ENCODE results near the gene FBXO45. TPM values are rescaled to one million over a fixed set of nuclear protein-coding genes. Genes with fewer than 3 reads are reported as not detected.
"Not testable (repeated sequence)": the region's sequence is repeated elsewhere in the genome, so short reads cannot be mapped to it uniquely, and the experiment has no call there.

FBXO45 gene
- total RNA-seq, 1 donor from 2014 or later, result 6.4 TPM

DNA sequence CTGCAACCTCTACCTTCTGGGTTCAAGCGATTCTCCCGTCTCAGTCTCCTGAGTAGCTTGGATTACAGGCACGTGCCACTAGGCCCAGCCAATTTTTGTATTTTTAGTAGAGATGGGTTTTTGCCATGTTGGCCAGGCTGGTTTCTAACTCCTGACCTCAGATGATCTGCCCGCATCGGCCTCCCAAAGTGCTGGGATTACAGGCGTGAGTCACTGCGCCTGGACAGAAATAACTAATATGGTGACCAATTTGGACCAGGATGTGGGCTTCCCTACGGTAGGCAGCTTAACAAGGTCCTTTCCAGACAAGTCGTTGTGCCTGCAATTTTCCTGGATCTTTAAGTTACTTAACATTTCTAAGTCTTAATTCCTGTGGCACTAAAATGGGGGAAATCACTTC, 14.9 kb upstream of the FBXO45 start:
- intact Hi-C loops (cut with DNase I), result no loop called here
- no peak for DNase-seq (ENCODE audit: low spot score)

DNA sequence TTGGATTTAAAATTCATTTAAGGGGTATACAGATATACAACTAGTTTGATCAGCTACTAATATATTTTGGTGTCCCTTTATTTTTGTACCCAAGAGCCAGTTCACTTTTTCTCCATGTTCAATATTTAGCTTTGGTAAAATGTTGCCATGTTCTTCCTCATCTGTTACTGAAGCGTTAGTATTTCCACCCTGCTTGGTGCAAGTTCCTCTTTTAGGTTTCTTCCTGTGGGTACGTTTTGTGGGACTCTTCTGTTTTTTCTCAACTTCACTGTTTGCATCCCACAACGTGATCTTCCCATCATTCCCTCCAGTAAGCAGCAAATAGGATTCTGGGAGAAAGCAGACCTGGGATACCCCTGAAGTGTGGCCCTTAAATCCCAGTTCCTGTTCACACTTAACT, 14.3 kb upstream of the FBXO45 start:
- intact Hi-C loops (cut with DNase I), result no loop called here
- no peak for DNase-seq (ENCODE audit: low spot score)

DNA sequence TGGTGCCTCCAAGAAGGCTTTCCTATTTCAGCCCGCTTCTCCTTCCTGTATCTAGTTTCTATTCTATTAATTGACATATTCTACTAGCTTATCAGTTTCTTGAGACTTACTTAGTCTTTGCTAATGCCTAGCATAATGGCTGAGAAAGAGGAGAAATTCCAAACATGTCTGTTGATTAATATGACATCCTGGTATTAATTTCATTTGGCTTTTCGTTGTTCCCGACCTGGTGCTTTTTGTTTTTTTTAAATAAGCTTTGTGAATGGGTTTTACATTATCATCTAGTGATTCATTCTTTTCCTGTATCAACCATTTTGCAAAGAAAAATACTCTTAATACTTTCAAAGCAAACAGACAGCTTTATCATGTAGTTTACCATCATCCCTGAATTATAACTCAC, 13.2 kb upstream of the FBXO45 start:
- intact Hi-C loops (cut with DNase I), result no loop called here
- no peak for DNase-seq (ENCODE audit: low spot score)

DNA sequence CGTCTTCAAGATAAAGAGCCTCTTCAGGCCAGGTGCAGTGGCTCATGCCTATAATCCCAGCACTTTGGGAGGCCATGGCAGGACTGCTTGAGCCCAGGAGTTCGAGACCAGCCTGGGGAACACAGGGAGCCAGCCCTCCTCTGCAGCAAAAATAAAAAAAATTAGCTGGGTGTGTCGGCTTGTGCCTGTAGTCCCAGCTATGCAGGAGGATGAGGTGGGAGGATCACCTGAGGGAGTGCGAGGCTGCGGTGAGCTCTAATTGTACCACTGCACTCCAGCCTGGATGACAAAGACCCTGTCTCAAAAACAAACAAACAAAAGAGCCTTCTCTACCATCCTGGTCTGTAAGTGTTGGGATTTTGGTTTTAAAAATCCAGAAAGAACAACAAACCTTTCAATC, 11.2 kb upstream of the FBXO45 start:
- intact Hi-C loops (cut with DNase I), result no loop called here
- no peak for DNase-seq (ENCODE audit: low spot score)

DNA sequence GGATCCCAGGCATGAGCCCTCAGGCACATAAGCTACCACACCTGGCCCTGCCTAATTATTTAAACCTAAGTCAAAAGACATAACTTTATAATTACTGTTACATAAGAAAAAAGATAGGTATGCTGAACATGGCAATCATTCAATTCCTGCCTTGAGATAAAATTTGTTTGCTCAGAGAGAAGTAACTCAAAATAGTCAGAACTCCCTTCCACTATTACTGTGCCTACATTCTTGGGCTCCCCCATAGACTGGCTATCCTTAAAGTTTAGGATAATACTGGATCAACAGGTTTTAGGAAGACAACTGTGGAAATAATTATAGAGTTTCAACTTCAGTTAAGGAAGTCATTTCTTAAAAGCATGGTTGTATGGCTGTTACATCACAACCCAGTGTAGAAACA, 10.0 kb upstream of the FBXO45 start:
- DNase-seq (ENCODE audit: low spot score), result no peak
- intact Hi-C loops (cut with DNase I), result no loop called here

DNA sequence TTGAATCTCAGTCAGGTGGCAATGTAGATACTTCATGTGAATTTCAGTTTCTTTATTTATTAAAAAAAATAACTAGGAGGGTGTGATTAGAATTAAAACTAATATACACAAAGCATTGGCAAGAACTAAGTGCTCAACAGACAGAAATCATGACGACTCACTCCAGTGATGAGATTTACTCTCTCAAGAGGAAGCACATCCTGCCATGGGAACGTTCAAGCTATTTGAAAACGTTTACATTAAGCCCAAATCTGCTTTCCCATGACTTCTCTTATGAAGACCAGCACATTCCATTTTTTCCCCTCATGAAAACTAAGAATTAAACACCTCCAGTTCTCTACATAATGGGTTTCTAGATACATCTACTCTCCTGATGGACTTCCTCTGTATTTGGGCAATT, 8.6 kb upstream of the FBXO45 start:
- intact Hi-C loops (cut with DNase I), result no loop called here

DNA sequence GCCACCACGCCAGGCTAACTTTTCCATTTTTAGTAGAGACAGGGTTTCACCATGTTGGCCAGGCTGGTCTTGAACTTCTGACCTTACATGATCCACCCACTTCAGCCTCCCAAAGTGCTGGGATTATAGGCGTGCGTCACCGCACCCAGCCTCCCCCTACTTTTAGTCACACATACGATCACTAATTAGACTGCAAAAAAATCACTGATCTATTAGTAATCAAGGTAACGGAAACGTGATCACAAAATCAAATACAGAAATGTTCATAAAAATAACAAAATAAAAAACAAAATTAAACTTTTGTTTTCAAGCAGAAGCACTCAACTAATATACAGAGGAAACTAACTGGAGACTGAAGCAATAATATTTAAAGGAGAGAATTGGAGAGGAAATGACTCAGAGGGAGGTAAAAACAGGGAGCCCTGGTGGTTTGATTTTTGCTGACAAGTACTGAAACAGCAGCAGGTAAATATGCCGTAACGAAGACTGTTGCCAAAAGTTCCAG, 4.7 kb upstream of the FBXO45 start:
- intact Hi-C loops (cut with DNase I), result no loop called here
- DNase-seq (ENCODE audit: low spot score), result no peak

More for the DNA sequence above, 8.6 kb upstream of the FBXO45 start:
- no peak for DNase-seq (ENCODE audit: low spot score)

DNA sequence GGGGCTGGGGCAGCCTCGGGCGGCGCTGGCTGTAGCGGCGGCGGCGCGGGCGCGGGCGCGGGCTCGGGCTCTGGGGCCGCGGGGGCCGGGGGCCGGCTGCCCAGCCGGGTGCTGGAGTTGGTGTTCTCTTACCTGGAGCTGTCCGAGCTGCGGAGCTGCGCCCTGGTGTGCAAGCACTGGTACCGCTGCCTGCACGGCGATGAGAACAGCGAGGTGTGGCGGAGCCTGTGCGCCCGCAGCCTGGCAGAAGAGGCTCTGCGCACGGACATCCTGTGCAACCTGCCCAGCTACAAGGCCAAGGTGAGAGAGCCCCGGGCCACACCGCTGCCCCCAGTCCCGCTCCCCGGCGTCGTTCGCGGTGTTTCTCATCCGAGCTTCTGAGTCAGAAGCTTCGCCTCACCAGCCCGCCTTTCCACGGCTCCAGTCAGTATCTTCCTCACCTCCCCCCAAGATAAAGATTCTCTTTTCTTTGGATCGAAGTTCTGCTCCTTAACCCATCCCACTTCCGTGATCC, 600 bp downstream of the FBXO45 start:
- peak; percentile 74 for DNase-seq (ENCODE audit: low spot score)
- intact Hi-C loops (cut with DNase I), result loop anchor here (5.0 kb wide), 1 partner anchor 298 kb away; the partner anchor contains the start of gene SENP5

DNA sequence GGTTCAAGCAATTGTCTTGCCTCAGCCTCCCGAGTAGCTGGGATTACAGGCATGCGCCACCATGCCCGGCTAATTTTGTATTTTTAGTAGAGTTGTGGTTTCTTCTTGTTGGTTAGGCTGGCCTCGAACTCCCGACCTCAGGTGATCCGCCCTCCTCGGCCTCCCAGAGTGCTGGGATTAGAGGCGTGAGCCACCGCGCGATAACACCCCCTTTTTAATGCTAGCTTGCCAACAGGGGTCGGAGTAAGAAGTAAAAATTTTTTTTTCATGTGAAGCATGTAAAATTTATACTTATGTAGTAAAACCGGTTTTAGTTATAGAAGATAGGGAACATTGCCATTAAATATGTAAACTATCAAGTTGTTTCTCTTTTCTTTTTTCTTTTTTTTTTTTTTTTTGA, 1.9 kb downstream of the FBXO45 start:
- intact Hi-C loops (cut with DNase I), result not testable (repeated sequence)

DNA sequence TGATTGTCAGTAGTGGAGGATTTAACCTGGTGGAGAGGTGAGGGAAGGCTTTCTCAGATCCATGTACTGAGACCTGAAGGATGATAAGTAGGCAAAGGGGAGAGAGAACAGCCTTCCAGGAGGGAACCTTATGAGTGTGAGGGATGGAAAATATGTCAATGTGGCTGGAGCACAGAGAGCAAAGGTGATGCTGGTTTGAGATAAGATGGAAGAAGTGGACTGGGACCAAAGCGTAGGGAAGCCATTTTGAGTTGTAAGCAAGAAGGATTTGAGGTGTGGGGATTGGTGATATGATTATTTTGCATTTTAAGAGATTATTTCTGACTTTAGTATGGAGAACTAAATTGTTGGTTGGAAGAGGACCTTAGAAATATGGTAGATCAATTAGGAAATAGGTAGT, 3.9 kb downstream of the FBXO45 start:
- intact Hi-C loops (cut with DNase I), result no loop called here
- no peak for DNase-seq (ENCODE audit: low spot score)

More for the DNA sequence above, 1.9 kb downstream of the FBXO45 start:
- DNase-seq (ENCODE audit: low spot score), result not testable (repeated sequence)

DNA sequence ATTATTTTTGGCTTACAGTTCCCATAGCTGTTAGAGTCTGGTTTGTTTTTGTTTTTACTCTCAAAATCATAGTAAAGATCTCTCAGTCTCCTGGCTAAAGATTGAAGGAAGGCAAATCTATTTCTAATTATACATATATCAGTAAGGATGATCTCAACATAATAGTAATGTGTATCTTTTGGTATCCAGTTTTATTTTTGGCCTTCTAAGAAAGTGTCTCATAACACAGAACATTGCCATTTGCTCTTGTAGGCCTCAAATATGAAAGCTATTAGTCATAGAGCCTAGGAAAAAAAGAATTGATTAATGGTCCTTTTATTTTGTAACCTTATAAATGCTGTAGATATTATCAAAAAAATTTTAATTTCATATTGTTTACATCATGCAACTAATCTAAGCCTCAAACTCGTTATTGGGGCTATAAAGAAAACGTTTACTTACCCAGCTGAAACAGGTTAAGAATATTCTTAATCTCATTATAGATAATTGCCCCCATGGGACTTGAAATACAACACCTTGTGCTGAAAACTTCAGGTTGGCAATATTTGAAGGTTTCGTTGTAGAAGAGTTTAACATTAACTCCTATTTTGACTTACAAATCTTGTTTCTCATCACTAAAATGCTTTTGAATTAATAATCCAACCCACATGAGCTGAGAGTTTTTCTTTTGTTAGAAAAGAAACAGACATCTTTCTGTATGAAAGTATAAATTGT, 16.7 kb downstream of the FBXO45 start:
- no peak for DNase-seq (ENCODE audit: low spot score)
- intact Hi-C loops (cut with DNase I), result no loop called here

DNA sequence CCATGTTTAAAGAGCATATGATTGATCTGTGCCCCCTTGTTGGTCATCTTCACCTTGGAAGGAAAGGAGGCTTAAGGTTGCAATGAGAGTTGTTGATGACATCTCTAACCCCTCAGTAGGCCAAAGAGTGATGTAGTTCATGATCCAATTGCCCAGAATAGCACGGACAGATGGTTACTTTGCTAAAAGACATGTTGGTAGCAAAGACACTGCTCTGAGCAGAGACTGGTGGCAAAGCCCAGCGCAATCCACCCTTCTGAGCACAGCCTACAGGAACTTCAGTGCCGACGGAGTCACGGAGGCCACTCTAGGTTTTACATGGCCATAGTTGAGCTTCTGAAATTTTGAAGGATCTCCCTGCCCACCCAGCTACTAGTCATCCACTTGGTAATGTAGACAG, 21.8 kb downstream of the FBXO45 start:
- DNase-seq (ENCODE audit: low spot score), result no peak
- intact Hi-C loops (cut with DNase I), result no loop called here

DNA sequence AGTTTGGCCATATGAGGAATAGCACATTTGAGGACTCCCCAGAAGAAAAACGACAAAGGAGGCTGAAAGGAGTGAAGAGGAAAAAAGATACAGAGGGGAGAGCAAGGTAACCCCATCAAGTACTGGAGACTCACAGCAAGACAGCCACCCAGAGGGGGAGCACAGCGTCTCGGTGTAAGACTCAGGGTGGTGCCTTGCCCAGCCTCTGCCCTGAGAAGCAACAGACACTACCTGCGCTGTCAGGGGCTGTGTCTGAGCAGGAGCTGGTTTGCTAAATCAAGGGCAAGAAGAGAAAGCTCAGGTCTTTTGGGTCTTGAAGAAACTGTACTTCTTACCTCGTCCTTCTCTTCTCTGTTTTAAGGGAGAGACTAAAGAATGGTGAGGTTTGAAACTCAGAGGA, 27.9 kb downstream of the FBXO45 start:
- no peak for DNase-seq (ENCODE audit: low spot score)
- intact Hi-C loops (cut with DNase I), result no loop called here

DNA sequence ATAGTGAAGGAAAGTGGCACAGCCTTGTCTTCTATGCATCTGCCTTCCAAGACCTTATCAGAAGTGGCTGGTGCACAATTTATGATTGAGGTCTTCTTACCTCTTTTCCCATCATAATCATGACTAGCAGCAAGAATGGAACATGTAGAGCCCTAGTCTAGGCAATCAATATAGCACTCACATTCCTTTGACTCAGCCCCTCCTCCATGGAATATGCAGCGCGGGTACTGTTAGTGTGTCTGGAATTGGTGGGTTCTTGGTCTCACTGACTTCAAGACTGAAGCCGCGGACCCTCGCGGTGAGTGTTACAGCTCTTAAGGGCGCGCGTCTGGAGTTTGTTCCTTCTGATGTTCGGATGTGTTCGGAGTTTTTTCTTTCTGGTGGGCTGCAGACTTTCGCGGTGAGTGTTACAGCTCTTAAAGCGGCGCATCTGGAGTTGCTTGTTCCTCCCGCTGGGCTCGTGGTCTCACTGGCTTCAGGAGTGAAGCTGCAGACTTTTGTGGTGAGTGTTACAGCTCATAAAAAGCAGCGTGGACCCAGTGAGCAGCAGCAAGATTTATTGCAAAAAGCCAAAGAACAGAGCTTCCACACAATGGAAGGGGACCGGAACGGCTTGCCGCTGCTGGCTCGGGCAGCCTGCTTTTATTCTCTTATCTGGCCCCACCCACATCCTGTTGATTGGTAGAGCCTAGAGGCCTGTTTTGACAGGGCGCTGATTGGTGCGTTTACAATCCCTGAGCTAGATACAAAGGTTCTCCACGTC, 29.7 kb downstream of the FBXO45 start:
- intact Hi-C loops (cut with DNase I); DNase-seq (ENCODE audit: low spot score): not testable (repeated sequence)

DNA sequence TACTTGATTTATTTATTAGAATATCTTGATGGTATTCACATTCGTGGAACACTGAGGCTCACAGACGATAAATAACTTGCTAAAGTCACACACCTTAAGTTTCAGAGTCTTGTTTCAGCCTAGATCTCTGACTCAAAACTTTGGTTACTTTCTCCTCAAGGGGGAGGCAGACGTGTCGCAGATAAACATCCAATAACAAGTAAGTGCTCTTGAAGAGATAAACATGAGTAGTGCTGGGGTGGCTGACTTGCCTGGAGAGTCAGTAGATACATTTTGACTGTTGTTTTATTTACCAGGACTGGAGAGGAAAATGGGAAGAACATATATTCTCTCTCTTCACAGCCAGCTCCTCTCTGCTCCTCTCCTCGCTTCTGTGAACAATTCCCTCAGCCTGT, 31.3 kb downstream of the FBXO45 start:
- intact Hi-C loops (cut with DNase I), result no loop called here
- no peak for DNase-seq (ENCODE audit: low spot score)

DNA sequence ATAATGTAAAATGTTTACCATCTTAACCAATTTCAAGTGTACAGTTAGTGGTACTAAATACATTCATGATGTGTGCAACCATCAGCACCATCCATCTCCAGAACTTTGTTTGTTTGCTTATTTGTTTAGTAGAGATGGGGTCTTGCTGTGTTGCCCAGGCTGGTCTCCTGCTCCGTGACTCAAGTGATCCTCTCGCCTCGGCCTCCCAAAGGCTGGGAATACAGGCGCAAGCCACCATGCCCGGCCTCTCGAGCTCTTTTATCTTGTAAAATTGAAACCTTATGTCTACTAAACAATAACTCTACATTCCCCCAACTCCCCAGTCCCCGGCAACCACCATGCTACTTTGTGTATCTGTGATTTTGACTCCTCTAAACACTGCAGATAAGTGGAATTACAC, 31.9 kb downstream of the FBXO45 start:
- intact Hi-C loops (cut with DNase I), result no loop called here
- DNase-seq (ENCODE audit: low spot score), result no peak

DNA sequence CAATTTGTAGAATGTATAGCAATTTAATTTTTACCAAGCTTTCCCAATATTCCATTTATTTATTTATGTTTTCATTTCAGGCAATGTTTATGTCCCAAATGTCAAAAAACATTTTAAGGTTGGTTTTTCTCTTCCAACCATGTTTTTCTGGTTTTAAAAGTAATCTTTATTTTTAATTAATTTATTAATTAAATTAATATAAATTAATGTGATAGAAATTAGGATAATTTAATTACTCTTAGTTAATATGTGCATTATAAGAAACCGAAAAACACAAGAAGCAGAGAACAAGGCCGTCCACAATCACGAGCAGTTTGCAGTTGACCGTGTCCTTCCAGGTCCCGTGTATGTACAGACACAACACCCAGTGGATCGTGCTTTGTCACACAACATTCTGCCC, 34.2 kb downstream of the FBXO45 start:
- no peak for DNase-seq (ENCODE audit: low spot score)
- intact Hi-C loops (cut with DNase I), result no loop called here

DNA sequence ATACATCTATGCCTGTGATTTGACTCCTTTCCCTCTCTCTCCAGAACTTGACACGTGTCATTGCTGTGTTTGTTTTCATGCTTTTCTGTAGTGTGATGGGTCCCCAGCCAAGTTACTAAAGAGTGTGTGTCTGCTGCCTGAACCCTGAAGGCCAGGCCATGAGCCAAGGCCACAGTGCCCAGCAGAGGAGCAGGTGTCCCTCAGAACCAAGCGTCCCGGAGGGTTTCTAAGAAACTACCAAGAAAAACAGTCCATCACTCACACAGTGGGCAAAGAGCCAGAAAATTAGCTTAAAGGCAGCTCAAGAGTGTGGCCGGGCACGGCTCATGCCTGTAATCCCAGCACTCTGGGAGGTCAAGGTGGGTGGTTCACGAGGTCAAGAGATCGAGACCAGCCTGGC, 35.2 kb downstream of the FBXO45 start:
- DNase-seq (ENCODE audit: low spot score), result no peak
- intact Hi-C loops (cut with DNase I), result no loop called here

DNA sequence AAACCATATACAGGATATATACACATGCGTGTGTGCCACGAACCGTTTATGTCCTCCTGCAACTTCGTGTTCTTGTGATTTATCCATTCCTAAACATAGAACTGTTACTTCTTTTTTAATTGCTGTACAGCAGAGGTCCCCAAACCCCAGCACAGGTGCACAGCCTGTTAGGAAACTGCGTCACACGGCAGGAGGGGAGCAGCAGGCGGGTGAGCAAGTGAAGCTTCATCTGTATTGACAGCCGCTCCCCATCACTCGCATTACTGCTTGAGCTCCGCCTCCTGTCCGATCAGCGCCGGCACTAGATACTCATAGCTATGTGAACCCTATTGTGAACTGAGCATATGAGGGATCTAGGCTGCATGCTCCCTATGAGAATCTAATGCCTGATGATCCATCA, 36.1 kb downstream of the FBXO45 start:
- no peak for DNase-seq (ENCODE audit: low spot score)
- intact Hi-C loops (cut with DNase I), result no loop called here

DNA sequence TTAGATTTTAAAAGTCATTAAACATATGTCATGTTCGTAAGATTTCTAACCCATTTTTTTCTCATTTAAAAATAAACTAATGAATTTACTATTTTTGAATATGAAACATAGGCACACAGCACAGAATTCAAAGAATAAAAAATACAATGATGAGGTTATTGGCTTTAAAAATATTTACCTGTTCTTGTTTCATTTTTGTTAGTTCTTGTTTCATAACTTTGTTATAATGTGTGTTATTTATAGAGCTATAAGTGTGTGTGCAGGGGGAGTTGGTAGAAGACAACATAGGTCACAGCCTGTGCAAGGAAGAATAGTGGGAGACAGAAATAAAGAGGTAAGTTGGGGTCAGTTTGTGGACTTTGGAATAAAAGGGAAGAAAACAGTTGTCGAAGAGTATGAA, 40.2 kb downstream of the FBXO45 start:
- intact Hi-C loops (cut with DNase I), result loop anchor here (1.0 to 5.0 kb wide), 2 partner anchors 77 to 364 kb away; no protein-coding TSS in a partner anchor
- no peak for DNase-seq (ENCODE audit: low spot score)

DNA sequence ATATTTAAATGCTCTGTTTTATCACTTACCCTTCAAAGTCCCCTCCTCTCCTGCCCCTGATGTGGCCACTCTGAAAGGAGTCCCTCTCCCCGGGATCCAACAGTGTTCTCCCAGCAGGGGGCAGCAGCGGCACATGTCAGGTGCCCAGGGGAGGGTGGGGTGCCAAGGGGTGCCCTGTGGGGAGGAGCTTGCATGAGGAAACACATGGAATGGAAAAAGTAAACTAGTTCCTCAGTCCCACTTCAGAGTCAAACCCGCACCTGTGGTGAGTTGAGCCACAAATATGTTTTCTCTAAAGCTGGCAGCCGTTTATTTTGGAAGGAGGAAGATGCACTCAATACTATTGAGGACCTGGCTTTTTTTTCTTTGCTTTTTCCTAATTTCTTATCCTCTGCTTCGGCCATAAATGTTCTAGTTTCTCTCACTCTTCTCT, 40.9 kb downstream of the FBXO45 start:
- intact Hi-C loops (cut with DNase I), result loop anchor here (1.0 to 5.0 kb wide), 2 partner anchors 76 to 363 kb away; no protein-coding TSS in a partner anchor
- DNase-seq (ENCODE audit: low spot score), result peak; percentile 94
